ENCODE data around the gene GMPS. TPM values are rescaled to one million over a fixed set of nuclear protein-coding genes. Genes with fewer than 3 reads are reported as not detected.
A peak's percentile ranks its signal among the peaks of the same experiment; 100 is the strongest.

The GMPS gene
- total RNA-seq, 1 donor = 41.3 TPM

GRCh38 chr3:155870945-155871745 lies 695 bp downstream of the GMPS start:
- Histone ChIP-seq H3K27ac (ENCODE audit: low read depth, low read length) (peak overlapping the region; percentile 78), H3K4me1 (ENCODE audit: insufficient read depth, low read length) (peaks cover 10% of the 10 kb centered on the region), H3K36me3 (ENCODE audit: insufficient read depth, low read length) (no peaks in the 10 kb centered on the region), H3K9me3 (ENCODE audit: low read depth, low read length) (no peaks in the 10 kb centered on the region), H3K79me2 (ENCODE audit: insufficient read depth, low read length) (peaks cover 56% of the 10 kb centered on the region), H4K20me1 (ENCODE audit: insufficient read depth, low read length) (peaks cover 16% of the 10 kb centered on the region), H3K4me3 (ENCODE audit: insufficient read depth, low read length) (peak overlapping the region; percentile 94), H2AFZ (ENCODE audit: low read length) (peak overlapping the region; percentile 90), H3K27me3 (ENCODE audit: insufficient read depth, low read length) (no peaks in the 10 kb centered on the region), H3K4me2 (ENCODE audit: insufficient read depth, low read length) (peak overlapping the region; percentile 89)
- DNase-seq (ENCODE audit: insufficient read length, low spot score, missing footprints) = peak; percentile 85
- TF ChIP-seq CTCF (IDR thresholded peaks at IDR 0.05; ENCODE audit: extremely low read depth, low read depth, low read length) = no peak

GRCh38 chr3:155871746-155872158 lies 1.3 kb downstream of the GMPS start:
- Histone ChIP-seq H3K36me3 (ENCODE audit: insufficient read depth, low read length) (no peaks in the 10 kb centered on the region), H3K4me3 (ENCODE audit: insufficient read depth, low read length) (peak overlapping the region; percentile 94), H2AFZ (ENCODE audit: low read length) (peak overlapping the region; percentile 90), H3K4me1 (ENCODE audit: insufficient read depth, low read length) (peaks cover 10% of the 10 kb centered on the region), H3K9me3 (ENCODE audit: low read depth, low read length) (no peaks in the 10 kb centered on the region), H3K4me2 (ENCODE audit: insufficient read depth, low read length) (peak overlapping the region; percentile 89), H3K27ac (ENCODE audit: low read depth, low read length) (peak overlapping the region; percentile 78), H4K20me1 (ENCODE audit: insufficient read depth, low read length) (peaks cover 21% of the 10 kb centered on the region), H3K79me2 (ENCODE audit: insufficient read depth, low read length) (peaks cover 62% of the 10 kb centered on the region), H3K27me3 (ENCODE audit: insufficient read depth, low read length) (no peaks in the 10 kb centered on the region)
- no peak for DNase-seq (ENCODE audit: insufficient read length, low spot score, missing footprints)
- TF ChIP-seq CTCF (IDR thresholded peaks at IDR 0.05; ENCODE audit: extremely low read depth, low read depth, low read length) = no peak

- no peak overlapping the region for H3K27ac ChIP-seq (ENCODE audit: low read depth, low read length)
- peaks cover 76% of the 10 kb centered on the region for H3K79me2 ChIP-seq (ENCODE audit: insufficient read depth, low read length)
- no peaks in the 10 kb centered on the region for H3K36me3 ChIP-seq (ENCODE audit: insufficient read depth, low read length)
- H3K4me2 ChIP-seq (ENCODE audit: insufficient read depth, low read length) = peak overlapping the region; percentile 89
- H3K4me1 ChIP-seq (ENCODE audit: insufficient read depth, low read length) = peaks cover 10% of the 10 kb centered on the region
- H3K27me3 ChIP-seq (ENCODE audit: insufficient read depth, low read length) = no peaks in the 10 kb centered on the region
- no peak overlapping the region for H3K4me3 ChIP-seq (ENCODE audit: insufficient read depth, low read length)
- TF ChIP-seq CTCF (IDR thresholded peaks at IDR 0.05; ENCODE audit: extremely low read depth, low read depth, low read length) = no peak
- peaks cover 22% of the 10 kb centered on the region for H4K20me1 ChIP-seq (ENCODE audit: insufficient read depth, low read length)
- H3K9me3 ChIP-seq (ENCODE audit: low read depth, low read length) = no peaks in the 10 kb centered on the region
- no peak for DNase-seq (ENCODE audit: insufficient read length, low spot score, missing footprints)
- no peak overlapping the region for H2AFZ ChIP-seq (ENCODE audit: low read length)
These were observed 2.6 kb downstream of the GMPS start for GRCh38 chr3:155872904-155873646.

GRCh38 chr3:155876037-155876436 lies 5.6 kb downstream of the GMPS start:
- H3K4me2 ChIP-seq (ENCODE audit: insufficient read depth, low read length) = no peak overlapping the region
- peak; percentile 62 for DNase-seq (ENCODE audit: insufficient read length, low spot score, missing footprints)
- H3K9me3 ChIP-seq (ENCODE audit: low read depth, low read length) = no peaks in the 10 kb centered on the region
- peaks cover 99% of the 10 kb centered on the region for H3K79me2 ChIP-seq (ENCODE audit: insufficient read depth, low read length)
- H3K27ac ChIP-seq (ENCODE audit: low read depth, low read length) = no peak overlapping the region
- no peak for TF ChIP-seq CTCF (IDR thresholded peaks at IDR 0.05; ENCODE audit: extremely low read depth, low read depth, low read length)
- H4K20me1 ChIP-seq (ENCODE audit: insufficient read depth, low read length) = peaks cover 25% of the 10 kb centered on the region
- H2AFZ ChIP-seq (ENCODE audit: low read length) = no peak overlapping the region
- H3K4me3 ChIP-seq (ENCODE audit: insufficient read depth, low read length) = no peak overlapping the region
- H3K4me1 ChIP-seq (ENCODE audit: insufficient read depth, low read length) = peaks cover 5% of the 10 kb centered on the region
- H3K27me3 ChIP-seq (ENCODE audit: insufficient read depth, low read length) = no peaks in the 10 kb centered on the region
- H3K36me3 ChIP-seq (ENCODE audit: insufficient read depth, low read length) = no peaks in the 10 kb centered on the region
